NCI-H2196 treated with DMSO at 0.1 percent for 48 hours (cell line): ENCODE measurements around the gene DGAT2.

Experiments
- DNase-seq: peaks from one replicate; lab custom pipeline; 2025; ENCODE audit not compliant: unreplicated experiment; lab: John Stamatoyannopoulos, UW

DGAT2 gene

DNA sequence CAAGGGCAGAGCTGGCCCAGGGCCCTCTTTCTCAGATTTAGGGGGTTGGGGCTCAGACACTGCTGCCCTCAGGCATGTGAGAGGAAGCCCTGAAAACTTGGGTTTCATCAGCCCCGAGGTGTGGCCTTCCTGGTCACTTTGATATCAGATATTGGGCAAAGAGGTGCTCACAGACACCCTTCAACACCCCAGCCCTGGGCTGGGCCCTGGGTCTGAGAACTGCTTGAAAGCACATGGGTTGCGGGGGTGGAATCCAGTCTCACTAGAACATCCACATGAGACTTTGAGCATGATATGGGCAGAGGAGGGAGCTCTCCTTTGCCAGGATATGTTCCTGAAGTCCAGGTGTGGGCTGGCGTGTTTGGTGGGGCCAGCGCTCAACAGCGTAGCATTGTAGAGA is 10.4 kb downstream of the DGAT2 start:
- DNase-seq, result no peak

GRCh38 chr11:75779960-75780359 is 11.4 kb downstream of the DGAT2 start:
- DNase-seq, result no peak

DNA sequence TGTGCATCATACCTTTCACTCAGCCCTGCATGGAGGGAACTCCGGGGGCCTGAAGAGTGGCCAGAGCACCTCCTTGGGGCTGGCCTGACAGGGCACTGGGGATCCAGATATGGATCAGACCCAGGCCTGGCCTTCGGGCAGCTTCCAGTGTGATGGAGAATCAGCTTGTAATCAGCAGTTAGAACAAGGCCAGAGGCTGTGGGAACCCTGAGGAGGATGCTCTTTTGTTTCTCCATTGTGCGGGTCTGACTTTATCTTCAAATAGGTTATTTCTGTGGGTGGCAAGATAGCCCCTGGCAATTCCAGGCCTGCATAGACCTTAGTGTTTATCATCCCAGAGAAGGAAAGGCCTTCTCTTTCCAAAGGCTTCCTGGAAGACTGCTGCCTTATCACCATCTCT is 12.3 kb downstream of the DGAT2 start:
- no peak for DNase-seq

DNA sequence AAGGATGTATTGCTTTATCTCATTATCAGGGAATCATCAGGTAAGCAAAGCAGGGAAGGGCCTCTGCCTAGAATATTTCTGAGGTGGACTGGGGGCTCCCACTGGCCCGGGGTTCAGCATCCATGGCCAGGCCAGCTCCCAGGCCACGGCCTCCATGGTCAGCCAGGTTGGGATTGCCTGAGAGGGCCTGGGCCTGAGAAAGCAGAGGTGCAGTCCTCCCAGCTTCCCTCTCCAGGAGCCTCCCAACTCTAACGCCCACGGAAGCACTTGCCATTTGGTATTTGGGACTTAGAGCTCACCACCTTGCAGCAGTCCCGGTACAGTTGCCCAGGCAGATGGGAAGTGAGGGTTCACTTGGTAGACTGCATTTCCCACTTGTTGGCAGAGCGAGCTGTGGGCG is 12.7 kb downstream of the DGAT2 start:
- DNase-seq, result no peak

DNA sequence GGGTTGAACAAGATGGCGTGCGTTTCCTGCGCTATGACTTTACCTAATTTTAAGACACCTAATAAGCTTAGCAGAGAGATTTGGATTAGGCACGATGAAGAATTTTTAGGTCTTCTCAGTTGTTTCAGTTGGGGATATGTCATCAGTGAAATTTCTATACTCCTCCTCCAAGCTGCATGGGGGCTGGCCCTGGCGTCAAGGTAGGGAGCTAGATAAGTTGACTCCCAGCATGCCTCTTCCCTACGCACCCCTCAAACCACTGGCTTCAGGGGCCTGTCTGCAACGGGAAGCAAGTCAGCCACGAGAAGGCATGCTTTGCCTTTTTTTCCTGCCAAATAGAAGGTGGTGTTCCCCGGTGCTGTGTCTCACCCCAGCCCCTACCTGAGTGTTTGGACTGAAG is 13.3 kb downstream of the DGAT2 start:
- no peak for DNase-seq

DNA sequence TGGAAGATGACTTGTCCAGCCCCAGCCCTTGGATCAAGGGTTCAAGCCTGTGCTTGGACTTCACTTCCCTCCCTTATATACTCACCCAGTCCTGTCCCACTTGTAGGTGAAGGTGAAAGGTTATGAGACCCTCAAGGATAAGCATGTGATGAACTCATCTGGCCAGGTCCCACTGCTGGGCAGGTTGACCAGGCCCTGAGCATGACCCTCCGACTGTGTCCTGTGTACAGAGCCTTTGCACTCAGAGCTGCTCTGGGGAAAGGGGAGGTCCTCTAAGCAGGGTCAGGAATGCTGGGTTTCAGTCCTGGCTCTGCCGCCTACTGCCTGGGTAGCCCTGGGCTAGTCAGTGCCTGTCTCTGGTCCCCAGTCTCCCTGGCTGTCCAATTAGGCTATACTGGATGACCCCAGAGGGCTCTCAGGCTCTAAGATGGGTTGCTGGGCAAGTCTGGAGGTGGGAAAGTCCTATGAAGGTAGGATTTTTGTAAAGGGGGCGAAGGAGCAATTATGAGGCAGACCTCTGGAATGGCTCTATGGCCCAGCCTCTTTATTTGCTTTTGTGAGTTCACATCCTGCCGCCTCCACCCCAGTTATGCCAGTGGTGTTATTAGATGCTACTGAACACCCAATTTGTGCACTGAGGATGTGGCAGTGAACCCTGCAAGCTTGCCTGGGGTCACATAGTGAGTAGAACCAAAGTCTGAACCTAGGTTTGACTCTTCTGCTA is 14.1 kb downstream of the DGAT2 start:
- no peak for DNase-seq

GRCh38 chr11:75783416-75784084 is 15.0 kb downstream of the DGAT2 start:
- no peak for DNase-seq

DNA sequence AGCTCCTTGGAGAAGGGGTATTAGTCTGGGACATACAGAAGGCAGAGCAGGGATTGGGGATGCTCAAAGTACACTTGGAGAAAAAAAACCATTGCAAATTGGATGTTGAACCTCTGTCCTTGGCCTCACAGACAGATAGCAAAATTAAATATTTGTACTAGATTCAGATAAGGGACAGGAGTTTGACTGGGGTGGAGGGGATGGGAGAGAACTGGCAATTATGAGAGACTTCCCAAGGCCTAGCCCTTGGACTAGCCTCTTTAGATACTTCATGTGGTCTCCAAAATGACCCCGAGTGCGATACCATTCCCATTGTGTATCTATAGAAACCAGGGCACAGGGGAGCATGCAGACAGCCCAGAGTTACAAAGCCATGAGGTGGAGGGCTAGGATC is 15.5 kb downstream of the DGAT2 start:
- DNase-seq, result no peak

DNA sequence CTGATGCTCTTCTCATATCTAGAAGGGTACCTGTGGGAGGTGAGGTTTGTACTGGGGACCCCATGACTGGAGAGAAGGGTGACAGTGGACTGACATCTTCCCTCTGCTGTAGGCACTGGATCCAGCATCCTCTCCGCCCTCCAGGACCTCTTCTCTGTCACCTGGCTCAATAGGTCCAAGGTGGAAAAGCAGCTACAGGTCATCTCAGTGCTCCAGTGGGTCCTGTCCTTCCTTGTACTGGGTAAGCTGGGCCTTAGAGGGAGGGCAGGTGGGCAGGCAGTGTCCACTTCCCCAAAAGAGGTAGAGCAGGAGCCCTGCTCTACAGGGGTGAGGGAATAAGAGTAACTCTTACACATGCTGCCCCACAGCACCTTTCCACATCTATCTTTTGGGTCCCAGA is 15.9 kb downstream of the DGAT2 start:
- no peak for DNase-seq

GRCh38 chr11:75785187-75785586 is 16.6 kb downstream of the DGAT2 start:
- DNase-seq, result no peak

DNA sequence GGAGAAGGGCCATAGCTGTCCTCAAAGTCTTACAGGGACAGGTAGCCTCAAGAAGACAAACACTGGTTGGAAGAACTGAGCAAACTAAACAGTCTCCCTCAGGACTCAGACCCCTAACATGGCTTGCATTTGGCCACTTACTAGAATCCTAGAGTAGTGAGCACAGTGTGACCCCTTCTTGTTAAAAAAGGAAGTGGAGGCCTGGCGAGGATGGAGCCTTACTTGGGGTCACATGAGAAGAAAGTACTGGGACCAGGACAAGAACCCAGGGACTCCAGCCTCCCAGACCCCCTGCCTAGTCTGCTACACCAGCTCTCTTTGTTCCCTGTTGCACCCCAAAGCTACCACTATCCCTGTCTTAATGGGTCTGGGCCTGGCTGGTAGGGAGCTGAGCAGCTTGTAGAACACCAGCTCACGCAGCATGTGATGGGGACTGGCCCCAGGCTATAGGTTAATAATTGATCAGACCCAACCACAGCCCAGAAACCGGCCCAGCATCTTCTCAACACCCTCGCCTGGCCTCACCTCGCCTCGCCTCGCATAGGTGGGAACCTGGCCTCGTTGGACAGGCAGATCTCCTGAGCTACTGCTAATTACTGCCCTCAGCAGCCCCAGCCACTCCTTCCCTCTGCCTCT is 17.6 kb downstream of the DGAT2 start:
- DNase-seq, result no peak

GRCh38 chr11:75789521-75789920 is 20.9 kb downstream of the DGAT2 start:
- no peak for DNase-seq

DNA sequence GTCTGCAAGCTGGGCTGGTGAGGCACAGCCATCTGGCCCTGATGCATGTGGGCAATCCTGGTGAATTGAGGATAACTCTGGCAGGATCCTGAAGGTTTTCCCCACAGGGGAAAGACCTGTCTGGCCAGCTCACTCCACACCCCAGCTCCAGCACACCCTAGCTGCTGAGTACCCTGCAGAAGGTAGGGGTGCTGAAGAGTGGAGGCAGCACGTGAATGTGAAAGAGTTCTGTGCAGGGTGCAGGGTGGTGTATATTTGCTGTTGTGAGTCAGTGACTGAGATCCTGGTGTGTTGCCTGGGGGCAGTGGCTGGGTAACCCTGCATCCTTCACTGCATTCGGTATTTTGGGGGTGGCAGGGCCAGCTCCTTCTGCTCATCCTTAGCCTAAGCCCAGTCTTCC is 22.4 kb downstream of the DGAT2 start:
- DNase-seq, result no peak

DNA sequence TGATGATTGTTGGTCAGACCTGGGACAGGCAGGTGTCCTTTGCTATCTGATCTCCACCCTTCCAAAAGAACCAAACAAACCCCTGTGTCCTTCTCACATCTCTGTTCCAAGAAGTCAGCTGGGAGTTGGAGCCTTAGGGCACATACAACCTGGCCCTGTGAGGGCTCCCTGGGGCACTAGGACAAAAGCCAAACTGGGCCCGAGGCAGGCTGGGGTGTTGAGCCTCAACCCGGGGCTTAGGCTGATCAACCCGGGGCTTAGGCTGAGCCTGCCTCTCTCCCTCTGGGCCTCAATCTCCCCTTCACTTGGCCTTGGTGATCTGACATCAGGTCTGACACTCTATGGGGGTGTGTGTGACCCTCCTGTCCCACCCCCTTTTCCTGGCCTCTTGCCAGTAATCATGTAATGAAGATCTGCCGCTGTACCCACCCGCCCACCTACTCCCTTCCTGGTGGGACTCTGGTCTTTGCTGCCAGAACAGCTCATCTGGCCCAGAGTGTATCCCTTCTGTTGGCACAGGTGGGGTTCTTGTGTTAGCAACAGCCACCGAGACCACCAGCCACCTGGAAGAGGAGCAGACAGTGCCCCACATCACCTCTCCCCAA is 23.7 kb downstream of the DGAT2 start:
- no peak for DNase-seq

- no peak for DNase-seq
These were observed 24.6 kb downstream of the DGAT2 start for GRCh38 chr11:75792997-75793800.

- no peak for DNase-seq
These were observed 25.4 kb downstream of the DGAT2 start for GRCh38 chr11:75793966-75794365.

- no peak for DNase-seq
These were observed 26.9 kb downstream of the DGAT2 start for GRCh38 chr11:75795276-75796090.

DNA sequence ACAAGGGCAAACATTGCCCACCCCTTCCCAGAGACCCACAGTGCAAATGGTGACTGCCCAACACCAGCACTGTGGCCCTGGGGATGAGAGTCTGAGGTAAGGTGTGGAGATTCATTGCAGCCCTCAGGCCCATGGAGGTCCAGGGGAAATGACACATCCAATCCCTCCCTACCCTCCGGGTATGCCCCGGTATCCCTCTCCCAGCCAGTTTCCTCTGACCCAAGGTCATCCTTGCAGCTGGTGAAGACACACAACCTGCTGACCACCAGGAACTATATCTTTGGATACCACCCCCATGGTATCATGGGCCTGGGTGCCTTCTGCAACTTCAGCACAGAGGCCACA is 27.5 kb downstream of the DGAT2 start:
- DNase-seq, result no peak

- no peak for DNase-seq
These were observed 28.5 kb downstream of the DGAT2 start for GRCh38 chr11:75797116-75797515.

DNA sequence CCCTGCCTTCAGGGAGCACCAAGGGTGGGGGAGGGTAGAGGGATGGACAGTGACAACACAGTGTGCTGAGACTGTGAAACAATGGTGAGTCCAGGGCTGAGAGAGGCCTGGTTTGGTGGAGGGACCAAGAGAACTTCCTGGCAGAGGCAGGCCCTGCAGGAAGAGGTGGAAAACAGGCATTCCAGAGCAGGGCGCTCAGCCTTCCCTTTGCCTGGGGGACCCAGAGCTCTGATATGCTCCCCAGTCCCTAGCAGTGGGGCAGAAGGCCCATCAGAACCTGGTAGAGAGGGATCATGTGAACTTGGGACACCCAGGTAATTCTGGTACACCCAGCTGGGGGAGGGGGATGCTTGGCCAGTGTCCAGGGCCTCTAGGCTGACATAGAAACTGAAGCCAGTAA is 29.2 kb downstream of the DGAT2 start:
- DNase-seq, result no peak
